Measurements from ENCODE around the gene MMP2. TPM values are rescaled to one million over a fixed set of nuclear protein-coding genes. Genes with fewer than 3 reads are reported as not detected.

Gene MMP2
- total RNA-seq, 4 donors from 2014 or later: 211 to 368 (median 256) TPM

GRCh38 chr16:55488306-55488705 is 9.3 kb downstream of the MMP2 start:
- H3K27ac ChIP-seq (replicated peaks in 1 of 4): peak overlapping the region; percentile 22 to 66 (median 58)
- peaks cover 0 to 35% (median 15%) of the 10 kb centered on the region in 4 donors for H3K4me1 ChIP-seq
- DNase-seq (ENCODE audit: extremely low spot score): no peak
- H3K27me3 ChIP-seq: peaks cover 0 to 16% (median 0%) of the 10 kb centered on the region in 4 donors
- H3K9me3 ChIP-seq: no peaks in the 10 kb centered on the region
- WGBS: 85% methylated on average over 11 of the region's 12 CpGs
- TF ChIP-seq, protein P1, sequence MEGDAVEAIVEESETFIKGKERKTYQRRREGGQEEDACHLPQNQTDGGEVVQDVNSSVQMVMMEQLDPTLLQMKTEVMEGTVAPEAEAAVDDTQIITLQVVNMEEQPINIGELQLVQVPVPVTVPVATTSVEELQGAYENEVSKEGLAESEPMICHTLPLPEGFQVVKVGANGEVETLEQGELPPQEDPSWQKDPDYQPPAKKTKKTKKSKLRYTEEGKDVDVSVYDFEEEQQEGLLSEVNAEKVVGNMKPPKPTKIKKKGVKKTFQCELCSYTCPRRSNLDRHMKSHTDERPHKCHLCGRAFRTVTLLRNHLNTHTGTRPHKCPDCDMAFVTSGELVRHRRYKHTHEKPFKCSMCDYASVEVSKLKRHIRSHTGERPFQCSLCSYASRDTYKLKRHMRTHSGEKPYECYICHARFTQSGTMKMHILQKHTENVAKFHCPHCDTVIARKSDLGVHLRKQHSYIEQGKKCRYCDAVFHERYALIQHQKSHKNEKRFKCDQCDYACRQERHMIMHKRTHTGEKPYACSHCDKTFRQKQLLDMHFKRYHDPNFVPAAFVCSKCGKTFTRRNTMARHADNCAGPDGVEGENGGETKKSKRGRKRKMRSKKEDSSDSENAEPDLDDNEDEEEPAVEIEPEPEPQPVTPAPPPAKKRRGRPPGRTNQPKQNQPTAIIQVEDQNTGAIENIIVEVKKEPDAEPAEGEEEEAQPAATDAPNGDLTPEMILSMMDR (IDR thresholded peaks at IDR 0.05): no peak
- no peak for TF ChIP-seq EP300 (IDR thresholded peaks at IDR 0.05)
- H3K36me3 ChIP-seq: peaks cover 0 to 68% (median 28%) of the 10 kb centered on the region in 4 donors
- no peak overlapping the region for H3K4me3 ChIP-seq
- intact Hi-C loops (cut with DNase I): no loop called here

DNA sequence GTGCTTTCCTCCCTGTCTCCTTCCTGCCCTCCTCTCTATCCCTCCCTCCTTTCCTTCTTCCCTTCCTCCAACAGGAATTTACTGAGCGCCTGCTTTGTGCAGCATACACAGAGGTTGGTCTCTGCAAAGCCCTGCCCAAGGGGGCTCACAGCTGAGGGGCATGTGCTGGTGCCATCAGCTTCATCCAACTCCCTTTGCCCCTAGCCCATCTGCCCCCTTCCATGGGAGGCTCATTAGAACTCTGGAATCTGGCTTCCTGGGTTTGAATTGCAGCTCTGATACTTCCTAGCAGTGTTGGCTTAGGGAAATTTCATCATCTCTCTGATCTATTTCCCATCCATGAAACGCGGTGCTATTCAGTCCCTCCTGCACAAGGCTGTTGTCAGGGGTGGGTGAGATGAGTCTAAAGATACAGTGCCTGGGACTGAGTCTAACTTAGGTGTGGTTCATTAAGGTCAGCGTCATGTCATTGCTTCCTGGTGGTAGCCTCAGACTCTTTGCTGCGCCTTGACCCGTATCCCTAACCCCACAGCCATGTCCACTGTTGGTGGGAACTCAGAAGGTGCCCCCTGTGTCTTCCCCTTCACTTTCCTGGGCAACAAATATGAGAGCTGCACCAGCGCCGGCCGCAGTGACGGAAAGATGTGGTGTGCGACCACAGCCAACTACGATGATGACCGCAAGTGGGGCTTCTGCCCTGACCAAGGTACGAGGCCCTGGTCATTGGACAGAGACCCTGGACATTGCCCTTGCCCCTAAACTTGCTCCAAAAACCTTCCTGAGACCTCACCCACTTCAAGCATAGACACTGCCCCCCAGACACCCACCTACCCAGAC is 10.3 kb downstream of the MMP2 start:
- Histone ChIP-seq H3K4me1 (peaks cover 0 to 29% (median 16%) of the 10 kb centered on the region in 4 donors), H3K27me3 (peaks cover 0 to 12% (median 0%) of the 10 kb centered on the region in 4 donors), H3K36me3 (peaks cover 0 to 65% (median 23%) of the 10 kb centered on the region in 4 donors), H3K4me3 (no peak overlapping the region), H3K27ac (replicated peaks in 1 of 4) (peak overlapping the region in 2 of 4 donors; percentile 61 to 66), H3K9me3 (no peaks in the 10 kb centered on the region)
- DNase-seq (ENCODE audit: extremely low spot score): no peak
- WGBS: 94% methylated on average over 14 of the region's 14 CpGs
- intact Hi-C loops (cut with DNase I): no loop called here
- TF ChIP-seq POLR2AphosphoS5 (IDR thresholded peaks at IDR 0.05) (no peak), EP300 (IDR thresholded peaks at IDR 0.05) (no peak), POLR2A (IDR thresholded peaks at IDR 0.05; ENCODE audit: low read depth) (no peak)
- TF ChIP-seq, protein P1 (IDR thresholded peaks at IDR 0.05): no peak

DNA sequence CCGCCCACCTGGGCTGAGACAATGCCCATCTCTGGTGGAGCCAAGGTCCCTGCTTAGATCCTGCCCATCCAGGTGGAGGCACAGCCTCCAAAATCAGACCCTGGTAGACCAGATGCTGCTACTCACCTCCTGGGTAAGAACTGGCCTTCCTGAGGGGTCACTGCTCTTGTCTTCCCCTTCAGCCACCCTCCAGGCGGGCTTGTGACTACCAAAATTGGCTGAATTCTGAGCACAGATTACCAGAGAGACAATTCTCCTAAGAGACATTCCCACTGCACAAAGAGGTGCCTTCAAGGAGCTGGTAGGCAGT is 10.9 kb downstream of the MMP2 start:
- DNase-seq (ENCODE audit: extremely low spot score): no peak
- Histone ChIP-seq H3K9me3 (no peaks in the 10 kb centered on the region), H3K27ac (replicated peaks in 1 of 4) (peak overlapping the region in 3 of 4 donors; percentile 26 to 36 (median 35)), H3K27me3 (peaks cover 0 to 12% (median 0%) of the 10 kb centered on the region in 4 donors), H3K4me1 (peaks cover 0 to 34% (median 21%) of the 10 kb centered on the region in 4 donors), H3K4me3 (no peak overlapping the region), H3K36me3 (peaks cover 0 to 63% (median 21%) of the 10 kb centered on the region in 4 donors)
- WGBS: 100% methylated on average over 1 of the region's 2 CpGs
- intact Hi-C loops (cut with DNase I): no loop called here
- TF ChIP-seq POLR2AphosphoS5 (IDR thresholded peaks at IDR 0.05) (no peak), POLR2A (IDR thresholded peaks at IDR 0.05; ENCODE audit: low read depth) (no peak), EP300 (IDR thresholded peaks at IDR 0.05) (no peak)
- TF ChIP-seq, protein P1 (IDR thresholded peaks at IDR 0.05): no peak

DNA sequence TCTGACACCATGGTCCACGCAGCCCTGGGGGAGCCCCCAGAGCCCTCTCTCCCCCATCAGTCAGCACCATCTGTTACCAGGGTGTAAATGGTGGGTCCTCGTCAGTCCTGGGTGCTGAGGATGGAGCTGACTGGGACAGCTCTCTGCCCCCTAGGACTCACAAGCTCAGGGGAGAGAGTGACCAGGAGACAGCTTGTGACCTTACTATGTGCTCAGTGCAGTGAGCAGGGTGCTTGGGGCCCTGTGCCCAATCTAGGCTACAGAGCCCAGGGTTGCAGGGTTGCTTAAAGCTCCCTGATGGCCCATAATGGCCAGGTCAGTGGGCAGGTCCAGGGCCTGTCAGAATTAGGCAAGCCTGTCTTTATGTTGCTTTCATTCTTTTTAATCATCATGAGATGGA is 11.3 kb downstream of the MMP2 start:
- peak overlapping the region in 3 of 4 donors; percentile 26 to 36 (median 35) for H3K27ac ChIP-seq (replicated peaks in 1 of 4)
- WGBS: 86% methylated on average over 2 of the region's 2 CpGs
- intact Hi-C loops (cut with DNase I): no loop called here

More for the DNA sequence above, 11.3 kb downstream of the MMP2 start:
- Histone ChIP-seq H3K4me3 (no peak overlapping the region), H3K4me1 (peaks cover 3 to 38% (median 25%) of the 10 kb centered on the region in 4 donors), H3K27me3 (peaks cover 0 to 12% (median 0%) of the 10 kb centered on the region in 4 donors), H3K36me3 (peaks cover 0 to 59% (median 19%) of the 10 kb centered on the region in 4 donors), H3K9me3 (no peaks in the 10 kb centered on the region)
- DNase-seq (ENCODE audit: extremely low spot score): no peak
- TF ChIP-seq, protein P1 (IDR thresholded peaks at IDR 0.05): no peak
- TF ChIP-seq POLR2A (IDR thresholded peaks at IDR 0.05; ENCODE audit: low read depth) (no peak), POLR2AphosphoS5 (IDR thresholded peaks at IDR 0.05) (no peak), EP300 (IDR thresholded peaks at IDR 0.05) (no peak)

All from esophagus muscularis mucosa (tissue), 4 donors.